Astrocyte (in vitro differentiated cells and primary cell): Measurements from ENCODE around the gene TRPM4. TPM values are rescaled to one million over a fixed set of nuclear protein-coding genes. Genes with fewer than 3 reads are reported as not detected.

Source experiments
- DNase-seq: peaks from one replicate; pipeline ENCODE4 v3.0.0-alpha.2; 2010; ENCODE audit warnings: low read depth
- FAIRE-seq: peaks from 2 replicates; lab custom pipeline; 2011; peaks lifted over from hg19 to GRCh38; lab: Jason Lieb, UNC
- H2AFZ ChIP-seq: 2 replicates; pipeline ENCODE4 v1.6.0; 2012; ENCODE audit warnings: low read depth, low read length, inconsistent platforms
- H3K27ac ChIP-seq: 2 replicates; pipeline ENCODE4 v1.5.1; 2011; ENCODE audit warnings: low read depth, low read length, inconsistent platforms
- H3K27me3 ChIP-seq: 2 replicates; pipeline ENCODE4 v1.6.0; 2011; ENCODE audit warnings: low read length, inconsistent platforms; ENCODE audit not compliant: insufficient read depth
- H3K36me3 ChIP-seq: 2 replicates; pipeline ENCODE4 v1.5.1; 2011; ENCODE audit warnings: low read length, inconsistent platforms; ENCODE audit not compliant: insufficient read depth
- H3K4me1 ChIP-seq: 2 replicates; pipeline ENCODE4 v1.5.1; 2011; ENCODE audit warnings: low read length, inconsistent platforms; ENCODE audit not compliant: insufficient read depth
- H3K4me2 ChIP-seq: 2 replicates; pipeline ENCODE4 v1.6.0; 2012; ENCODE audit warnings: low read length, inconsistent platforms
- H3K4me3 ChIP-seq: 2 replicates; pipeline ENCODE4 v1.5.1; 2011; ENCODE audit warnings: low read depth, mild to moderate bottlenecking, low read length, inconsistent platforms; ENCODE audit not compliant: insufficient read depth
- H3K79me2 ChIP-seq: 2 replicates; pipeline ENCODE4 v1.6.0; 2012; ENCODE audit warnings: mild to moderate bottlenecking, low read length, inconsistent platforms; ENCODE audit not compliant: insufficient read depth
- H3K9ac ChIP-seq: 2 replicates; pipeline ENCODE4 v1.6.0; 2012; ENCODE audit warnings: mild to moderate bottlenecking, low read length, inconsistent platforms
- H3K9me3 ChIP-seq: 2 replicates; pipeline ENCODE4 v1.5.1; 2012; ENCODE audit warnings: low read depth, mild to moderate bottlenecking, low read length, inconsistent platforms; ENCODE audit not compliant: insufficient read depth
- H4K20me1 ChIP-seq: 2 replicates; pipeline ENCODE4 v1.6.0; 2012; ENCODE audit warnings: low read length, inconsistent platforms; ENCODE audit not compliant: insufficient read depth
- H3K27ac Mint-ChIP-seq: one replicate; pipeline ENCODE4 v1.8.0; 2021; ENCODE audit warnings: mild to moderate bottlenecking, mixed read lengths; ENCODE audit not compliant: unreplicated experiment
- H3K27me3 Mint-ChIP-seq: one replicate; pipeline ENCODE4 v1.8.0; 2021; ENCODE audit warnings: low read depth, mixed read lengths; ENCODE audit not compliant: unreplicated experiment
- H3K36me3 Mint-ChIP-seq: one replicate; pipeline ENCODE4 v1.8.0; 2021; ENCODE audit warnings: low read depth, mixed read lengths; ENCODE audit not compliant: unreplicated experiment
- H3K4me1 Mint-ChIP-seq: one replicate; pipeline ENCODE4 v1.8.0; 2021; ENCODE audit warnings: low read depth, mixed read lengths; ENCODE audit not compliant: unreplicated experiment
- H3K4me3 Mint-ChIP-seq: one replicate; pipeline ENCODE4 v1.8.0; 2021; ENCODE audit warnings: mild to moderate bottlenecking, moderate library complexity, mixed read lengths; ENCODE audit not compliant: unreplicated experiment
- H3K9me3 Mint-ChIP-seq: one replicate; pipeline ENCODE4 v1.8.0; 2021; ENCODE audit warnings: mild to moderate bottlenecking, mixed read lengths; ENCODE audit not compliant: unreplicated experiment
- CTCF ChIP-seq: IDR thresholded peaks from 2 replicates; pipeline ENCODE4 v1.5.1; 2011; ENCODE audit warnings: low read depth, mild to moderate bottlenecking, inconsistent platforms, low read length, moderate library complexity; ENCODE audit not compliant: insufficient read depth
- EZH2 ChIP-seq: IDR thresholded peaks from 2 replicates; pipeline ENCODE4 v1.6.1; 2012; ENCODE audit warnings: mild to moderate bottlenecking, low read length, inconsistent platforms; ENCODE audit not compliant: insufficient read depth
- total RNA-seq: library from RNA; stranded (reverse); gene quantifications from 2 replicates; pipeline ENCODE4 v1.2.1, GENCODE V29; 2021

The TRPM4 gene
- total RNA-seq, 1 donor from 2014 or later, result 26.3 TPM

DNA sequence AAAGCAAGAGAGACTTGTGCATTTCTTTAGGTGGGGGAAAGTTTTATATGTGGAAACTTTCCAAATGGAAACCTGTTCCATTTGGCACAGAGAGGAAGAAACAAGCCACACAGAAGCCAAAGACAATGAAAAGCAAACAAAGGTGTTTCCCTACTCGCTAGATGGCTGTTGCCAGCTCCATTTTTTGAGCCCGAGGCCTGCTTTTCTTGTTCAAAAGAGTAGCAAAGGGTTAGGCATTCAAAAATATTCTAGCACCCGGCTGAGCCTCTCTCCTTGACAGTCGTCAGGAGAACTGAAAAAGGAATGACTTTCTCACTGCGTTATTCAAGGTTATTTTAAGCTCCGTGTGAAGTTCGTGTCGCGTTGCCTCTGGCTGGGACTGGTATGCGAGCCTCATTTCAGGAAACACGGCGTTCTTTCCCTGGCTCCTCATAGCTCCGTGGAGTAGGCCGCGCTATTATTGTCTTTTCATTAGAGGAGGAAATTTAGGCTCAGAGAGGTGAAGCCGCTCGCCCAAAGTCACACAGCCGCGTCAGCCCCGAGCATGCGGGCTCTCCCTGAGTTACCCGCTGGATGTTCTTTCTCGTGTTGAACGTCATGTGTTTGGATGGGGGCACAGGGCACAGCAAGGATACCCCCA lies 7.6 kb downstream of the TRPM4 start:
- DNase-seq, result peak; percentile 26
- FAIRE-seq, result no peak
- Histone ChIP-seq H3K27ac (no peak overlapping the region), H3K9me3 (no peaks in the 10 kb centered on the region), H3K9ac (peak overlapping the region; percentile 66), H3K79me2 (no peaks in the 10 kb centered on the region), H3K4me3 (no peak overlapping the region), H3K4me1 (peaks cover 16% of the 10 kb centered on the region), H3K27me3 (peaks cover 4% of the 10 kb centered on the region), H3K4me2 (peak overlapping the region; percentile 63), H4K20me1 (peaks cover 37% of the 10 kb centered on the region), H2AFZ (peak overlapping the region; percentile 59), H3K36me3 (no peaks in the 10 kb centered on the region)
- TF ChIP-seq CTCF, result no peak
- no peak for TF ChIP-seq EZH2
- Mint-ChIP-seq H3K4me3 (no peak overlapping the region), H3K27ac (no peak overlapping the region), H3K4me1 (no peaks in the 10 kb centered on the region), H3K36me3 (peaks cover 10% of the 10 kb centered on the region), H3K27me3 (no peaks in the 10 kb centered on the region), H3K9me3 (no peaks in the 10 kb centered on the region)

DNA sequence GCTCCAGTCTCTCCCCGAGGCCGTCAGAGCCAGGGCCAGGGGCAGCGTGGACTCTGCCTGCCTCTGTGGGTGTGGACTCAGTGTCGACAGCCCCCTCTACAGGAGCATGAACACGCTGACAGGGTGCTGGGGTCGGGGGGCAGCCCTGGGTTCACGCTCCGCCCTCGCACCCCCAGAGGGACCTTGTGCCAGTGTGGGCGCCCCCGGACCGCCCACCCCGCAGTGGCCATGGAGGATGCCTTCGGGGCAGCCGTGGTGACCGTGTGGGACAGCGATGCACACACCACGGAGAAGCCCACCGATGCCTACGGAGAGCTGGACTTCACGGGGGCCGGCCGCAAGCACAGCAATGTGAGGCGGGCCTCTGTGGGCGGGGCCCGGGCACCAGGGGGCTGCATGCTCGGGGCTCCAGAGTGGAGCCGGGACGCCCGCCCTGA lies 8.3 kb downstream of the TRPM4 start:
- H3K9me3 Mint-ChIP-seq, result no peaks in the 10 kb centered on the region
- TF ChIP-seq EZH2 (no peak), CTCF (no peak)
- H3K36me3 Mint-ChIP-seq, result peaks cover 10% of the 10 kb centered on the region

GRCh38 chr19:49167857-49168409 lies 10.3 kb downstream of the TRPM4 start:
- peaks cover 11% of the 10 kb centered on the region for H3K4me1 ChIP-seq
- no peak overlapping the region for H3K4me3 ChIP-seq
- H3K36me3 ChIP-seq, result peaks cover 2% of the 10 kb centered on the region
- TF ChIP-seq CTCF, result no peak
- no peak for TF ChIP-seq EZH2
- Mint-ChIP-seq H3K36me3 (peaks cover 11% of the 10 kb centered on the region), H3K4me3 (no peak overlapping the region), H3K27ac (peak overlapping the region; percentile 12), H3K9me3 (no peaks in the 10 kb centered on the region), H3K4me1 (no peaks in the 10 kb centered on the region), H3K27me3 (no peaks in the 10 kb centered on the region)
- no peak overlapping the region for H3K27ac ChIP-seq
- no peak overlapping the region for H3K9ac ChIP-seq
- no peak for FAIRE-seq
- DNase-seq, result no peak
- no peak overlapping the region for H3K4me2 ChIP-seq
- peaks cover 17% of the 10 kb centered on the region for H4K20me1 ChIP-seq
- no peaks in the 10 kb centered on the region for H3K79me2 ChIP-seq
- H3K9me3 ChIP-seq, result no peaks in the 10 kb centered on the region
- peaks cover 4% of the 10 kb centered on the region for H3K27me3 ChIP-seq
- H2AFZ ChIP-seq, result no peak overlapping the region

More for the DNA sequence above, 8.3 kb downstream of the TRPM4 start:
- no peak for DNase-seq
- peak overlapping the region; percentile 66 for H3K9ac ChIP-seq
- no peaks in the 10 kb centered on the region for H3K4me1 Mint-ChIP-seq
- no peak overlapping the region for H3K4me3 Mint-ChIP-seq
- H3K4me1 ChIP-seq, result peaks cover 16% of the 10 kb centered on the region
- H3K4me3 ChIP-seq, result no peak overlapping the region
- H2AFZ ChIP-seq, result peak overlapping the region; percentile 47
- peak overlapping the region; percentile 63 for H3K4me2 ChIP-seq
- no peaks in the 10 kb centered on the region for H3K27me3 Mint-ChIP-seq
- H3K9me3 ChIP-seq, result no peaks in the 10 kb centered on the region
- FAIRE-seq, result no peak
- H3K27ac ChIP-seq, result no peak overlapping the region
- H3K27ac Mint-ChIP-seq, result no peak overlapping the region
- no peaks in the 10 kb centered on the region for H3K79me2 ChIP-seq
- H3K36me3 ChIP-seq, result no peaks in the 10 kb centered on the region
- peaks cover 4% of the 10 kb centered on the region for H3K27me3 ChIP-seq
- peaks cover 30% of the 10 kb centered on the region for H4K20me1 ChIP-seq
